Stimulated activated effector memory CD8-positive, alpha-beta T cell treated with anti-CD3 and anti-CD28 coated beads, Interleukin-12 subunit alpha, Interleukin-12 subunit beta, amount 100 ng/mL, for 72 hours (primary cell): Measurements from ENCODE around the gene TACC2.
A peak's percentile ranks its signal among the peaks of the same experiment; 100 is the strongest.
"Not testable (repeated sequence)": the region's sequence is repeated elsewhere in the genome, so short reads cannot be mapped to it uniquely, and the experiment has no call there.

Source experiments
- ATAC-seq: fragments of 150-1000 bp; cut with Tn5 transposase; 2 replicates; pipeline ENCODE4 v1.10.0; 2021
- DNase-seq, 2 donors: peaks; one replicate each; pipeline ENCODE4 v3.0.0; 2021 to 2022; ENCODE audit warnings: low spot score in 2 of 2
- H3K27ac Mint-ChIP-seq: one replicate; pipeline ENCODE4 v1.8.0; 2022; ENCODE audit warnings: mild to moderate bottlenecking, mixed read lengths
- H3K36me3 Mint-ChIP-seq: one replicate; pipeline ENCODE4 v1.8.0; 2022; ENCODE audit warnings: mild to moderate bottlenecking, mixed read lengths
- H3K4me1 Mint-ChIP-seq: one replicate; pipeline ENCODE4 v1.8.0; 2022; ENCODE audit warnings: mixed read lengths
- H3K4me3 Mint-ChIP-seq: one replicate; pipeline ENCODE4 v1.8.0; 2022; ENCODE audit warnings: mild to moderate bottlenecking, mixed read lengths
- H3K9me3 Mint-ChIP-seq: one replicate; pipeline ENCODE4 v1.8.0; 2022; ENCODE audit warnings: mixed read lengths

The TACC2 gene

DNA sequence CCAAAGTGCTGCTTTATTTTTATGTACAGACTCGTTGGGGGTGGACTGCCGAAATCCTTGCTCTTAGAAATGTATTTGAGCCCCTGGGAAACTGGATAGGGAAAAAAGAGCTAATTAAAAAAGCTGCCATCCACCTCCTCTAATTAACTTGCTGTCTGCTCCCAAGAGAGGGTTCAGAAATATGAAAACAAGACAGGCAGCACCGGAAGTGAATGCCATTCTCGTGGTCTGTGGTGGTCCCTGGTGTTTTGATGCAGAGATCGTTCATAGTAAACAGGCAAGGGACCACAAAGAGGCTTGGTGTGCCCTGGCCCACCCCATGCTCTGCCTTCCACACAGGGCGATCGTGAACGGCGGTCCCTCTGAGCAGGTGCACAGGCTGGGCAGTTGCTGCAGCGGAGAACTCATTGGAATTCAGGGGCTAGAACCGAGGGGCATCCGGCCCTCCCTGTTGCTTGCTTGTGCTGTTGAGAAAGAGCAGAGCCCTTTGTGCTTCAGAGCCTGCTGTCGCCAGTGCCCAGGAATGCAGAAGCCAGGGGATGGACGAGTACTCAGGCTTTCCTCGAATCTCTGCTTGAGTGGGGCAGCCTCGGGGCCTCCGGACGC is 203.1 kb downstream of the TACC2 start:
- no peaks in the 10 kb centered on the region for H3K36me3 Mint-ChIP-seq
- ATAC-seq (no peak), DNase-seq (no peak)
- no peaks in the 10 kb centered on the region for H3K9me3 Mint-ChIP-seq
- no peak overlapping the region for H3K4me3 Mint-ChIP-seq
- H3K27ac Mint-ChIP-seq: no peak overlapping the region
- H3K4me1 Mint-ChIP-seq: no peaks in the 10 kb centered on the region

DNA sequence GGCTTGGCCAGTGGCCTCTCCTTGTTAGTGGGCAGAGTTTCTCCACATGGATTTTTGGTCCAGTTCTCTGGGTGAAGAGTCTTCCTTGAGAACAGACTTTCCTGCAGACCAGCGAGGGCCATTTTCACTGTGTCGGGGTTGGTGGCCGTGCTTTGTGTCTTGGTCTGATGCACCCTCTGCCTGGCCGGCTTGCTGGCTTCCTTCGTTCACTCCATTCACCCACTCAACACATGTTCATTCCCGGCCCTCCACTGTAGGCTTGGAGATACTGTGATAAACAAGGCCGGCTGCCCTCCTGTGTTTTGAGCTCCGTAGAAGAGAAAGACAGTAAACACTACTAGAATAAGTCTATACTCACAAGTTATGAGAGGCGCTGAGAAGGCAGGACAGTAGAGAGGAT is 205.3 kb downstream of the TACC2 start:
- Mint-ChIP-seq H3K4me1 (no peaks in the 10 kb centered on the region), H3K36me3 (no peaks in the 10 kb centered on the region), H3K9me3 (no peaks in the 10 kb centered on the region), H3K4me3 (no peak overlapping the region), H3K27ac (no peak overlapping the region)
- ATAC-seq (no peak), DNase-seq (no peak)

DNA sequence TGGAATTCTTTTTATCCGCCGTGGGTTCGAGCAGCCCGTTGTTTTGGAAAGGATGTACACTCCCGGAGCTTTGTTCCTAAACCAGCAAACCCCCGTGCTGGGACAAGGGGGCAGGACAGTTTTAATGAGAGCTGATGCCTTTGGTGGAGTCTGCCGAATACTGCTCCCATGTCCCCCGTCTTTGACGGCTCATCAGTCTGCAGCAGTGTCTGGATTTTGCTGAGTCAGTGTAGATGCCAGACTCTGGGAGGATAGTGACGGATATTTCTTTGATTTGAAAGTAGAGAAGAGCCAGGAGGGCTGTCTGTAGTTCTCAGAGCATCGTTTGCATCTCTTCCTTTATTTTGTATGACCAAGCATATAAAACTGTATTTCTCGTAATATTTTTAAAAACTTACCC is 207.3 kb downstream of the TACC2 start:
- no peak overlapping the region for H3K27ac Mint-ChIP-seq
- DNase-seq: no peak
- H3K4me1 Mint-ChIP-seq: no peaks in the 10 kb centered on the region
- no peak overlapping the region for H3K4me3 Mint-ChIP-seq
- no peaks in the 10 kb centered on the region for H3K9me3 Mint-ChIP-seq
- no peaks in the 10 kb centered on the region for H3K36me3 Mint-ChIP-seq
- ATAC-seq: no peak

DNA sequence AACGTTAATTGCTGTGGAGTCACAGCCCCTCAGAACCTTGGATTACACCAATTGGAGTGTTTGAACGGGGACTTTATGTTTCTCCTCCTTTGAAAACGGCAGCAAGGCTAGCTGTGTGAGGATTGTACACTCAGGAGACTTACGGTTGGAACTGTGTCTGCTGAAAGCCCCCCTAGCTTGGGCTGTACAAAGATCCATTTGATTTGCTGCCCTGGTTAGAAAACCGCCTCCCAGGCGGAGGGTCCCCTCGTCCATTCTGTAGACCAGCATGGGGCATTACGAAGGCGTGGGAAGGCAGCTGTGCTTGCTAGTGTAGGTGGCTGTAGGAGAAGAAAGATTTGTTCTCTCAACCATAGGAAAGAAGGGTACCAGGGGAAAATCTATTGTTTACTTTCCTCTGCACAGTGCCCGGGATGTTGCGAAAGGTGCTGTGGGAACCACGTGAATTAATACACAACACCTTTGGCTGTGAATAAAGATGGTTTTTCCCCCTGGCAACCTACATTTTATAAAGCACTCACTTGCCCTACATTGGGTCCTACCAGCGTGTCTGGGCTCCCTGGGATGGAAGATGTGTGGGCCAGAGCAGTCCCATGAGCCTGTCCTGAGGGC is 208.8 kb downstream of the TACC2 start:
- H3K36me3 Mint-ChIP-seq: no peaks in the 10 kb centered on the region
- no peaks in the 10 kb centered on the region for H3K4me1 Mint-ChIP-seq

DNA sequence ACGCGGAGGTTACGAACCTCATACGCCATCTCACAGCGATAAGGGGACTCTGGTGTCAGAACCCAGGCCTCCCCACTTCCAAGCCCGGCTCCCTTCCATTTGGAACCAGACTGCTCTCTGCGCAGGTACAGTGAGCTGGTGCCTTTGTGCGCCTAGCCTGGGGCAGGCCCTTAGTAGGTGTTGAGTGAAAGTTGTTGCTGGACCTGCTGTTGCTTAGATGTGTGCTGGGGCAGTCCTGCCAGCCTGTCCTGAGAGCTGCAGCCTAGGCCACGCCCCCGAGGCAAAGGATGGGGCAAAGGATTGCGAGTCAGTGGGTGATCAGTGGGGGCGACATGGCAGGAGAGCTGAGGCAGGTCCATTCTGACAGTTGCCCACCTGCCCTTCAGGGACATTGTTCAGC is 209.7 kb downstream of the TACC2 start:
- Mint-ChIP-seq H3K36me3 (no peaks in the 10 kb centered on the region), H3K4me3 (no peak overlapping the region), H3K9me3 (no peaks in the 10 kb centered on the region), H3K4me1 (no peaks in the 10 kb centered on the region), H3K27ac (no peak overlapping the region)
- DNase-seq (no peak), ATAC-seq (peak; percentile 11)

More for the DNA sequence above, 208.8 kb downstream of the TACC2 start:
- no peaks in the 10 kb centered on the region for H3K9me3 Mint-ChIP-seq
- no peak overlapping the region for H3K27ac Mint-ChIP-seq
- DNase-seq (no peak), ATAC-seq (peak; percentile 20)
- H3K4me3 Mint-ChIP-seq: no peak overlapping the region

DNA sequence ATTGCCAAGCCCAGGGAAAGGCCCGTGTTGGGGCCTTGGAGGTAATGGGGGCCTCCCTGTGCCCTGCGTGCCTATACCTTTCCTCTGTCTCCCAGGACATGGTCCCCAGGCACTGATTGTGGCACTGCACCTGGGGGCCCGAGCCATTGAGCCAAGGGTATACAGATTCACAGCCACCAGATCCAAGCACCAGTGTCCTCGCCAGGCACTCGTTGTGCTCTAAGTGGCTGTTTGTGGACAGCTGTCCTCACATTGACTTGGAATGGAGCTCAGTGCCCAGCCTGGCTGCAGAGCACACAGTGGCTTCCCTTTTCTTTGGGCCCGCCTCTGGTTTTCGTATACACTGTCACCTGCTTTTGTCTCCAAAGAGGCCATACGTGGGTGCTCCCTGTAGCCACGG is 210.1 kb downstream of the TACC2 start:
- Mint-ChIP-seq H3K27ac (no peak overlapping the region), H3K4me3 (no peak overlapping the region)
- ATAC-seq: no peak

DNA sequence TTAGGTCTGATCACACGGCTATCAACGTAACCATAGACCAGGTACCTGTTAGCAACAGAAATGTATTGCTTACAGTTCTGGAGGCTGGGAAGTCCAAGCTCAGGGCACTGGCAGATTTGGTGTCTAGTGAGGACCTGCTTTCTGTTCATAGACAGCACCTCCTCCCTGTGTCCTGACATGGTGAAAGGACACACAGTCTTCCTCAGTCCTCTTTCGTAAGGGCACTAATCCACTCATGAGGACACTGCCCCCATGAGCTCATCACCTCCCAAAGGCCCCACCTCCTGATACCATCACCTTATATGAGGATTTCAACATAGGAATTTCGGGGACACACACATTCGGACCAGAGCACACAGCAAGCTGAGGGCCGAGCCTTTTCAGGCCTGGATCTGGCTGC is 210.7 kb downstream of the TACC2 start:
- Mint-ChIP-seq H3K4me3 (no peak overlapping the region), H3K27ac (no peak overlapping the region), H3K9me3 (no peaks in the 10 kb centered on the region), H3K4me1 (no peaks in the 10 kb centered on the region), H3K36me3 (no peaks in the 10 kb centered on the region)
- DNase-seq (no peak), ATAC-seq (no peak)

More for the DNA sequence above, 210.1 kb downstream of the TACC2 start:
- no peaks in the 10 kb centered on the region for H3K4me1 Mint-ChIP-seq
- no peaks in the 10 kb centered on the region for H3K9me3 Mint-ChIP-seq
- H3K36me3 Mint-ChIP-seq: no peaks in the 10 kb centered on the region
- DNase-seq: no peak

DNA sequence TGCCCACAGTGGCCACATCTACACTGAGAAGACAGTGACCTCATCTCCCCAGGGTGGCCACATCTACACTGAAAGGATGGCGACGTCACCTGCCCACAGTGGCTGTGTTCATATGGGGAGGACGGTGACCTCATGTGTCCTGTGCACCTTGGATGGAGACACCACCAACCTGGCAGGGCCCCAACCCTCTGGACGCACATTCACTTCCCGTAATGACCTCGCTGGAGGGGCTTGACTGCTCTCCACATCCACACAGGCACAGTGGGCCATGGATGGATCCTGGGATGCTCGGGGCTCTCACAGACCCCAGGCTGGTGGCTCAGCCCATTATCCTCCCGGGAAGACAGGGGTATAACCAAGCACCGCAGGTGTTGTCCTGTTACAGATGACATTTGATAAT is 212.4 kb downstream of the TACC2 start:
- no peaks in the 10 kb centered on the region for H3K9me3 Mint-ChIP-seq
- ATAC-seq (no peak), DNase-seq (no peak)
- no peaks in the 10 kb centered on the region for H3K4me1 Mint-ChIP-seq
- H3K36me3 Mint-ChIP-seq: no peaks in the 10 kb centered on the region
- H3K27ac Mint-ChIP-seq: no peak overlapping the region
- no peak overlapping the region for H3K4me3 Mint-ChIP-seq

DNA sequence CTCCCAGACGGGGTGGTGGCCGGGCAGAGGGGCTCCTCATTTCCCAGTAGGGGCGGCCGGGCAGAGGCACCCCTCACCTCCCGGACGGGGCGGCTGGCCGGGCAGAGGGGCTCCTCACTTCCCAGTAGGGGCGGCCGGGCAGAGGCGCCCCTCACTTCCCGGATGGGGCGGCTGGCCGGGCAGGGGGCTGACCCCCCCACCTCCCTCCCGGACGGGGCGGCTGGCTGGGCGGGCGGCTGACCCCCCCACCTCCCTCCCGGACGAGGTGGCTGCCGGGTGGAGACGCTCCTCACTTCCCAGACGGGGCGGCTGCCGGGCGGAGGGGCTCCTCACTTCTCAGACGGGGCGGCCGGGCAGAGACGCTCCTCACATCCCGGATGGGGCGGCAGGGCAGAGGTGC is 214.2 kb downstream of the TACC2 start:
- H3K36me3 Mint-ChIP-seq, H3K27ac Mint-ChIP-seq, H3K4me3 Mint-ChIP-seq, DNase-seq, H3K9me3 Mint-ChIP-seq, ATAC-seq, H3K4me1 Mint-ChIP-seq: not testable (repeated sequence)

DNA sequence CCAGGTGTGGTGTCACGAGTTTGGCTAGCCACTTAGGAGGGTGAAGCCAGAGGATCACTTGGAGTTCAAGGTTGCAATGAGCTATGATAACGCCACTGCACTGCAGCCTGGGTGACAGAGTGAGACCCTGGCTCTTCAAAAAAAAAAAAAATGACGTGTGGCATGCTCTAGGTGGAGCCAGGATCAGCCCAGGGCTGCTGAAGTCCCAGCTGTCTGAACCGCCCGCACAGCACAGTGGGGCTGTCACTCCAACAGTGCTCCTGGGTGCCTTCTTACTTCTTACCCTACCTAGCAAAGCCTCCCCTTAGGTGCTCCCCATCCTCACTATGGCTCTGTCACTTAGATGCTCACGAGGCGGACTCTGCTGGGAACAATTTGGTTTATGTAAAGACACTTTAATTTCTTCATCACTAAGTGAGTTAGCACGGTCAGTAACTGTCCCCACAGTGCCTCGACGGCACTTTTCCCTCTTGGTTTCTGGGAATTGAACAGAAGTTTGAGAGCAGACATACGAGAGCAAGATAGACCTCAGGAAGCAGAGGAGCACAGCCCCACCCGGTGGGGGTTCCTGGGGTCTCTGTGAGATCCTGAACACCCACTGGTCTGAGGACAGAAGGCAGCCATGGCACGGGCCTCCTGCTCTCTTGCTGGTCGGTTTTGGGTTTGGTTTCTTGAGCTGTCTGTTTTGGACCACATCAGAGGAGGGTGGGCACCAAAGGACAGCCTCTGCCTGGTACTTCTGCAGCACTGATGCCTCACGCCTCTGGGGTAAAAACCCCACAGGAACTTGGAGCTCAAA is 215.9 kb downstream of the TACC2 start:
- H3K4me1 Mint-ChIP-seq: no peaks in the 10 kb centered on the region
- H3K4me3 Mint-ChIP-seq: no peak overlapping the region
- H3K9me3 Mint-ChIP-seq: no peaks in the 10 kb centered on the region
- ATAC-seq (peak; percentile 19), DNase-seq (no peak)
- H3K36me3 Mint-ChIP-seq: no peaks in the 10 kb centered on the region
- H3K27ac Mint-ChIP-seq: no peak overlapping the region

DNA sequence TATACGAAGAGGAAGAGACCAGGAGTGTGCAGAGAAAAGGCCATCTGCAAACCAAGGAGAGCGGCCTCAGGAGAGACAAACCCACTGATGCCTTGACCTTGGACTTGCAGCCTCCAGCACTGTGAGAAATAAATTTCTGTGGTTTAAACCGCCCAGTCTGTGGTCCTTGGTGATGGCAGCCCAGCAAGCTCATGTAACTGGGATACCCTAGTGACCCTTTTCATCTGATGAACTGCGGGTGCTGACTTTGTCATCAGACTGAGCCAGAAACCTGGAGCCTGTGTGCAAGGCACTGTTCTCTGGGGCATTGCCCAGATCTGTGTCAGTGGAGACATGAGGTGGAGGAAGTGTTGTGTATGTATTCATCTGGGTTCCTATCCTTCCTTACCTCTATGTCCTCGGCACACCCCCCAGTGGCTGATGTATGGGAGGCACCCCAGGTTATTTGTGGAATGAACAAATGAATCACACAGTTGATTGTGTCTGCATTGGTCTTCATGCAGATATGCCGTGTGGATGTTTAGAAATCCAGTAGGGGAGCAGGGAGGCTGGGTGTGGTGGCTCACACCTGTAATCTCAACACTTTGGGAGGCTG is 217.6 kb downstream of the TACC2 start:
- H3K4me3 Mint-ChIP-seq: no peak overlapping the region
- no peak for ATAC-seq
- no peak overlapping the region for H3K27ac Mint-ChIP-seq
- H3K9me3 Mint-ChIP-seq: no peaks in the 10 kb centered on the region
- no peaks in the 10 kb centered on the region for H3K36me3 Mint-ChIP-seq
- no peaks in the 10 kb centered on the region for H3K4me1 Mint-ChIP-seq
- no peak for DNase-seq

DNA sequence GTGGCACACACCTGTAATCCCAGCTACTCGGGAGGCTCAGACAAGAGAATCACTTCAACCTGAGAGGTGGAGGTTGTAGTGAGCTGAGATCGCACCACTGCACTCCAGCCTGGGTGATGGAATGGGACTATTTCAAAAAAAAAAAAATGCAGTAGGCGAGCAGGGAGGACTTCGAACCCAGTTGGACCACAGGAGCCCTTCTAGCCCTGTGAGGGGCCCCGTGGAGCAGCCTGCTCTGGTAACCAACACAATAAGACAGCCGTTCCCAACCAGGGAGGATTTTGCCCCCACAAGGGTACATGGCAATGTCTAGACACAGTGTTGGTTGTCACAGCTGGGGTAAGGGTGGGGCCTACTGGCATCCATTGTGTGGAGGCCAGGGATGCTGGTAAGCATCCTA is 218.2 kb downstream of the TACC2 start:
- no peak overlapping the region for H3K4me3 Mint-ChIP-seq
- ATAC-seq: no peak

DNA sequence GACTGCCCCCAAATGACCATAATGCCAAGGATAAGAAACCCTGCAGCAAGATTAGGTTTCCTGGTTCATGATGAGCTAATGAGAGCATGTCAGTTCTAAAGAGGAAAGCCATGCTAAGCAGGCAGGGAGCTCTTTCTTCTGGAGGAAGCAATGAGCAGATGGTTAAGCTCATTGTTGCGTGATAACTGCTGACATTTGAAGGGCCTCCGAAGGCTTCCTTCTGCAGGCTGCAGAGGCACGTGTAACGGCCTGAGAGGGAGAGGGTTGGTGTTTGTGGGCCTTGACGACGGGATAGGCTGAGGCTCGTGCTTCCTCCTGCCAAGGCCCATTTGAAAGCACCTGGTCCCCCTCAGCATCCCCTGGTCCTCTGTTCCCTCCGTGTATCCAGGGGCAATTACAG is 218.6 kb downstream of the TACC2 start:
- no peaks in the 10 kb centered on the region for H3K36me3 Mint-ChIP-seq
- H3K4me3 Mint-ChIP-seq: no peak overlapping the region
- DNase-seq (no peak), ATAC-seq (no peak)
- no peak overlapping the region for H3K27ac Mint-ChIP-seq
- no peaks in the 10 kb centered on the region for H3K9me3 Mint-ChIP-seq
- no peaks in the 10 kb centered on the region for H3K4me1 Mint-ChIP-seq

More for the DNA sequence above, 218.2 kb downstream of the TACC2 start:
- Mint-ChIP-seq H3K4me1 (no peaks in the 10 kb centered on the region), H3K9me3 (no peaks in the 10 kb centered on the region), H3K27ac (no peak overlapping the region), H3K36me3 (no peaks in the 10 kb centered on the region)
- no peak for DNase-seq

DNA sequence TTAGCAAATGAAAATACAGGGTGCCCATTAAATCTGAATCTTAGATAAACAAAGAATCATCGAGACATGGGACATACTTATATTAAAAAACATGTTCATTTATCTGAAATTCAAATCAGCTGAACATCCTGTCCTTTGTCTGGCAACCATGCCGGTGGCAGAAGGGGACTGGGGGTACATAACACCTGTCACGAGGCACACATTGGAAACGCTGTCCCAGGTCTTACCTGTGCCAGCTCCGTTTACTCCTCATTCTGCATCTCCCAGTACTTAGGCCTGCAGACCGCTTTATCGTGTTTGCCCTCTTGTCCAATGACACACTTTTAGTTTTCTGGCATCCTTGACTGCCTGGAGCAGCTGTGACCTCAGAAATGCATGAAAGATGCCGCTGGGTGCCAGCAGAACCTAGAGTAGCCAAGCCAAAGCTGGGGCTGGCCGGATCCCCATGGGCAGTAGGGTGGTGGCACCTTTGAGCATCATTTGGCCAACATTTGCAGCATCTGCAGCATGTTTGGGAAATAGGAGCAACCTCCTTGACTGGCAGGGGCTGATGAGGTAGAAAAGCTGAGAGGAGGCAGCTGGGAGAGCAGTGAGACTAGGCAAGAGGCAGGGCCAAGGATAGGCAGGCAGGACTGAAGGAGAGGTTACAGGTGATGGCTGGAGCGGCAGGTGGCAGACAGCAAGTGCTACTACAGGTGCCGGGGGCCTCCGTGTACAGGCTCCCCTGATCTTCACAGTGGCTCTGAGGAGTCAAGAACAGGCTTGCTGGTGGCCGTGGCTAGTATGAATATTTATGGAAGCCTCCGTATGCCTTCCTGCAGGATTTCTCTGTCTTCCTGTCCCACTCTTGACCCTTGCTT is 219.8 kb downstream of the TACC2 start:
- Mint-ChIP-seq H3K9me3 (no peaks in the 10 kb centered on the region), H3K27ac (no peak overlapping the region), H3K4me3 (no peak overlapping the region), H3K4me1 (no peaks in the 10 kb centered on the region), H3K36me3 (no peaks in the 10 kb centered on the region)
- DNase-seq (no peak), ATAC-seq (no peak)
